AG04450 (cell line): ENCODE measurements around the gene LMBR1L. TPM values are rescaled to one million over a fixed set of nuclear protein-coding genes. Genes with fewer than 3 reads are reported as not detected.

Source experiments
- CTCF ChIA-PET: fragments of 300-600, 350-600 bp; formaldehyde crosslinking; extraction: SDS; loops from one replicate; lab custom pipeline; 2022; ENCODE audit warnings: antibody characterized with exemption, inconsistent platforms; lab: Charles Lee
- POLR2A ChIA-PET: fragments of 350-600 bp; formaldehyde crosslinking; extraction: SDS; loops from one replicate; lab custom pipeline; 2021; ENCODE audit warnings: antibody characterized with exemption, inconsistent platforms; lab: Yijun Ruan, JAX
- DNase-seq: peaks from one replicate; pipeline ENCODE4 v3.0.0-alpha.2; 2011; ENCODE audit warnings: low read depth, low spot score
- H3K27ac ChIP-seq: one replicate; pipeline ENCODE4 v1.5.1; 2012; ENCODE audit warnings: low read depth, low read length, control low read depth
- H3K27me3 ChIP-seq: one replicate; pipeline ENCODE4 v1.6.0; 2012; ENCODE audit warnings: low read length; ENCODE audit not compliant: control insufficient read depth, insufficient read depth
- H3K4me3 ChIP-seq: 2 replicates; pipeline ENCODE4 v1.5.1; 2011; ENCODE audit warnings: mild to moderate bottlenecking, low read depth, low read length, control low read depth
- H3K9me3 ChIP-seq: 2 replicates; pipeline ENCODE4 v1.5.1; 2012; ENCODE audit warnings: low read length; ENCODE audit not compliant: control insufficient read depth, insufficient read depth
- CTCF ChIP-seq: IDR thresholded peaks from 2 replicates; pipeline ENCODE4 v1.5.1; 2011; ENCODE audit warnings: low read depth, low read length, control low read depth, inconsistent platforms
- polyA plus RNA-seq: library from polyadenylated mRNA; depleted of rRNA; stranded (reverse); fragments of >200 nt; gene quantifications from 2 replicates; pipeline ENCODE4 v1.2.3, GENCODE V29; 2011

The LMBR1L gene
- polyA plus RNA-seq, 1 experiment = 34.1 TPM

- no peak overlapping the region for H3K4me3 ChIP-seq
- TF ChIP-seq CTCF = no peak
- H3K27me3 ChIP-seq = peaks cover 20% of the 10 kb centered on the region
- POLR2A ChIA-PET = interaction anchor here (0.7 kb wide), 1 partner anchor 38 kb away, joined by 4 read pairs; the partner anchor contains the start of gene TUBA1B
- CTCF ChIA-PET = interaction anchor here (0.6 to 5.9 kb wide), 10 partner anchors 8 to 138 kb away, joined by 3 to 48 read pairs (median 6); partner anchors contain the start of genes LMBR1L and RHEBL1
- no peaks in the 10 kb centered on the region for H3K9me3 ChIP-seq
- no peak for DNase-seq
- H3K27ac ChIP-seq = no peak overlapping the region
These were observed 17.7 kb downstream of the LMBR1L start for GRCh38 chr12:49092816-49093406.

GRCh38 chr12:49092086-49092815 lies 18.4 kb downstream of the LMBR1L start:
- peak overlapping the region; percentile 45 for H3K4me3 ChIP-seq
- H3K9me3 ChIP-seq = no peaks in the 10 kb centered on the region
- CTCF ChIA-PET = interaction anchor here (0.6 to 5.9 kb wide), 11 partner anchors 8 to 1312 kb away, joined by 3 to 48 read pairs (median 5); partner anchors contain the start of genes LMBR1L and RHEBL1
- peaks cover 20% of the 10 kb centered on the region for H3K27me3 ChIP-seq
- DNase-seq = no peak
- POLR2A ChIA-PET = interaction anchor here (0.7 to 1.0 kb wide), 2 partner anchors 39 to 143 kb away, joined by 4 to 19 read pairs; partner anchors contain the start of gene TUBA1B
- H3K27ac ChIP-seq = no peak overlapping the region
- TF ChIP-seq CTCF = peak; percentile 65

GRCh38 chr12:49091836-49092085 lies 18.9 kb downstream of the LMBR1L start:
- Histone ChIP-seq H3K27me3 (peaks cover 20% of the 10 kb centered on the region), H3K9me3 (no peaks in the 10 kb centered on the region), H3K27ac (no peak overlapping the region), H3K4me3 (peak overlapping the region; percentile 45)
- CTCF ChIA-PET = interaction anchor here (0.6 to 5.9 kb wide), 10 partner anchors 9 to 1312 kb away, joined by 3 to 48 read pairs (median 6); partner anchors contain the start of genes LMBR1L and RHEBL1
- no peak for TF ChIP-seq CTCF
- POLR2A ChIA-PET = interaction anchor here (1.0 kb wide), 1 partner anchor 143 kb away, joined by 19 read pairs; no protein-coding TSS in a partner anchor
- no peak for DNase-seq

- Histone ChIP-seq H3K27me3 (peaks cover 20% of the 10 kb centered on the region), H3K4me3 (no peak overlapping the region; the same call in 1 of the 2 replicates), H3K27ac (no peak overlapping the region), H3K9me3 (no peaks in the 10 kb centered on the region)
- CTCF ChIA-PET = interaction anchor here (1.1 to 5.9 kb wide), 8 partner anchors 9 to 140 kb away, joined by 3 to 48 read pairs (median 6); partner anchors contain the start of genes LMBR1L and RHEBL1
- DNase-seq = no peak
- POLR2A ChIA-PET = interaction anchor here (1.0 kb wide), 1 partner anchor 144 kb away, joined by 19 read pairs; no protein-coding TSS in a partner anchor
- TF ChIP-seq CTCF = no peak
These were observed 19.4 kb downstream of the LMBR1L start for GRCh38 chr12:49091056-49091835.
